Measurements from ENCODE around the gene BRD3OS.

The BRD3OS gene

DNA sequence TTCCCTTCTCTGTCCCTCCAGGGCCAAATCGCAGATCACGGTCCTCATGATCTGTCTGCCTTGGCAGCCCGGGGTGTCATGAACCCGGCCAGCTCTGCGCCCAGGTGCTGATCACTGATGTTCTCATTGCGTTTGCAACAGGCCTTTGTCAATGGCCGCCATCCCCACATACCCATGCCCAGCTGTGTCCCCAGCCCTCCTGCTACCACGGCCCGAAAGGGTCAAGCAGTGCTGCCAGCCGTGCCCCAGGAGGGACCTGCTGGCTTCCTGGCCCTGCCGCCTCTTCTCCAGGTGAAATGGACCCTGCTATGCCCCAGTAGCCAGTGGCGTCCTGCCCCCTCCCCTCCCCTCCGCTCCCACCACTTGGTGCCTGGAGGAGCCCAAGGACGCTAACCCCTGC is 20.4 kb upstream of the BRD3OS start:
- Mint-ChIP-seq H3K27ac (no peak overlapping the region), H3K27me3 (peaks cover 13 to 63% of the 10 kb centered on the region in 2 donors), H3K4me1 (ENCODE audit: low read depth in 2 of 2) (no peaks in the 10 kb centered on the region), H3K36me3 (ENCODE audit: insufficient read depth) (no peaks in the 10 kb centered on the region), H3K9me3 (no peaks in the 10 kb centered on the region), H3K4me3 (no peak overlapping the region)
- ATAC-seq (replicated peaks) = no peak
- no peak for DNase-seq

- Mint-ChIP-seq H3K4me3 (no peak overlapping the region), H3K27me3 (peaks cover 13 to 58% of the 10 kb centered on the region in 2 donors), H3K4me1 (ENCODE audit: low read depth in 2 of 2) (no peaks in the 10 kb centered on the region), H3K36me3 (ENCODE audit: insufficient read depth) (no peaks in the 10 kb centered on the region), H3K9me3 (no peaks in the 10 kb centered on the region), H3K27ac (no peak overlapping the region)
- ATAC-seq (replicated peaks) (no peak), DNase-seq (no peak)
Measured at GRCh38 chr9:134005381-134005780, 19.9 kb upstream of the BRD3OS start.

DNA sequence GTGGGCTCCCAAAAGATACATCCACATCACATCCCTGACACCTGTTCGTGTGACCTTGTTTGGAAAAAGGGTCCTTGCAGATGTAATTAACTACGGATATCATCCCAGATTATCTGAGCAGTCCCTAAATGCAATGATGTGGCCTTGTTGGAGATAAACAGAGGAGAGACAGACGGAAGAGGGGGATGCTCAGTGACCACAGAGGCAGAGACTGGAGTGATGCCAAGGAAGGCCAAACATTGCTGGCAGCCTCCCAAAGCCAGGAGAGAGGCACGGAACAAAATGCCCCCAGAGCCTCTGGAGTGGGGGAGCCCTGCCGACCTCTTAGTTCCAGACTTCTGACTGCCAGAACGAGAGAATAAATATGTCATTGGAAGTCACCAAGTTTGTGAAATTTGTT is 18.1 kb upstream of the BRD3OS start:
- Mint-ChIP-seq H3K4me1 (ENCODE audit: low read depth in 2 of 2) (no peaks in the 10 kb centered on the region), H3K9me3 (no peaks in the 10 kb centered on the region), H3K4me3 (no peak overlapping the region), H3K36me3 (ENCODE audit: insufficient read depth) (no peaks in the 10 kb centered on the region), H3K27me3 (peaks cover 13 to 54% of the 10 kb centered on the region in 2 donors), H3K27ac (no peak overlapping the region)
- ATAC-seq (replicated peaks) (no peak), DNase-seq (no peak)

GRCh38 chr9:134007571-134007970 is 17.7 kb upstream of the BRD3OS start:
- Mint-ChIP-seq H3K4me1 (ENCODE audit: low read depth in 2 of 2) (no peaks in the 10 kb centered on the region), H3K4me3 (no peak overlapping the region), H3K27me3 (peaks cover 13 to 50% of the 10 kb centered on the region in 2 donors), H3K27ac (no peak overlapping the region), H3K36me3 (ENCODE audit: insufficient read depth) (no peaks in the 10 kb centered on the region), H3K9me3 (no peaks in the 10 kb centered on the region)
- DNase-seq (no peak), ATAC-seq (replicated peaks) (no peak)

DNA sequence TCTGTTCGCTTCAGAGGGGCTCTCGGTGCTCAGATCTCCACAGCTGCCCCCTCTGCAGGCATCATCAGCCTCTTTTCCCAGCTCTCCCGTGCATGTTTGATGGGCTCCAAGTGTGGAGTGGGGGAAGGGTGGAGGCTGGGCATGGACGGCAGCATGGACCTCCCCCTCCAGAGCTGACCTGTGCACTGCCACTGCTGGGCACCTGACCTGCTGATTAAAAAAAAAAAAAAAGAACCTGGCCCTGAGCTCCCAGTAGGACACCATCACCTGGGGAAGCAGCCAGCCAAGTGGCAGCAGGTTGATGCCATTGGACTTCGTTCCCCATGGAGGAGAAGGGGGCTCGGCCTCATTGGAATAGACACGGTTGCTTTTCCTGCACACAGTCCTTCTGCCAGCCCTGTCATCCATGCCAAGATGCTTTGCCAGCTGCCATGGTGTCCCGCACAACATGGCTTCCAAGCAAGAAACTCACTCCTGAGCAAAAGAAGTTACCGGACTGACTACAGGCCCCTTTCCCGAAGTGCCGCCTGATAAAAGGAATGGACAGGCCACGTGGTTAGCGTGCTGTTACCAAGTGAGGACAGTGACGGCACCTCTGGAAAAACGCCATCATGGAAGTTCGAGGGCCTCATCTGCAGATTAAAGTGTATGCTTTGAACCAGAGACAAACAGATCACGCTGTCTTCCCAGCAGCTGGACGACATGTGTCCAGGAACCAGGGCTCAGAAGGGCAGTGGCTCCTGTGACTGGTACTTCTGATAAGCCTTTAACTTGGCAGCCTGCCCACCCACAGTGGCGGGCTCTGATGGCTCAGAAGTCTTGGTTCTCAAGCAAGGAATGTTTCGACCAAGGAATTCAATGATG is 14.7 kb upstream of the BRD3OS start:
- H3K36me3 Mint-ChIP-seq (ENCODE audit: insufficient read depth) = no peaks in the 10 kb centered on the region
- peaks cover 8 to 25% of the 10 kb centered on the region in 2 donors for H3K27me3 Mint-ChIP-seq
- H3K4me3 Mint-ChIP-seq = no peak overlapping the region
- H3K4me1 Mint-ChIP-seq (ENCODE audit: low read depth in 2 of 2) = no peaks in the 10 kb centered on the region
- H3K27ac Mint-ChIP-seq = no peak overlapping the region
- DNase-seq (no peak), ATAC-seq (replicated peaks) (no peak)
- no peaks in the 10 kb centered on the region for H3K9me3 Mint-ChIP-seq

DNA sequence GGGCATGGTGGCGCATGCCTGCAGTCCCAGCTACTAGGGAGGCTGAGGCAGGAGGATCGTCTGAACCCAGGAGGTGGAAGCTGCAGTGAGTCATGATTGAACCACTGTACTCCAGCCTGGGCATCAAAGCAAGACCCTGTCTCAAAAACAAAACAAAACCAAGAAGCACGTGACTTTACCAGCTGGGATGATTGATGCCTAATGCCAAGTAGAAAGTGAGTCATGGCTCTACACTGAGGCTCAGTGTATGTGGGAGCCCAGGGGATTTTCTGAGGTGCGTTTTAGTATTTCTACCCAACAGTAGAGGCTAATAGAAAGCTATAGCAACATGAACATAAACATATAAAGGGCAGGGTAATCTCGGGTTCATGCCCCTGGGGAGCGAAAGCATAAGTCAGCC is 13.9 kb upstream of the BRD3OS start:
- peaks cover 8 to 25% of the 10 kb centered on the region in 2 donors for H3K27me3 Mint-ChIP-seq
- no peak overlapping the region for H3K27ac Mint-ChIP-seq
- H3K36me3 Mint-ChIP-seq (ENCODE audit: insufficient read depth) = peaks cover 1% of the 10 kb centered on the region
- no peaks in the 10 kb centered on the region for H3K4me1 Mint-ChIP-seq (ENCODE audit: low read depth in 2 of 2)
- H3K4me3 Mint-ChIP-seq = no peak overlapping the region
- DNase-seq (no peak), ATAC-seq (replicated peaks) (no peak)
- H3K9me3 Mint-ChIP-seq = no peaks in the 10 kb centered on the region

DNA sequence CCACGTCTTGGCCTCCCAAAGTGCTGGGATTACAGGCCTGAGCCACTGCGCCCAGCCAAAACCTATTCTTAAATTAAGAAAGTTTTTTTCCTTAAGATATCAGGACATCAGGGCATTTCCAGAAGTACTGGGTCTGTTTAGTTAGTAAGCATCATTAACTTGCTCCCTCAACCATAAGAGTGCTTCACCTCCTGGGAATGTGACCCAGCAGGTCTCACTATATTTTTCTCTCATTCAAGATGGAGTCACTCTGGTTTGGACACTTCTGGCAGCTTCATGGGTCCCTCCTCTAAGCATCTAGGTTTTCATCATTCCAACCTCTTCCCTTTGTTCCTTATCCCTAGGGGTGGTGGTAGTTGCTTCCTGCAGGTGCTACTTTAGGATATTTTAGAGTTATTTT is 10.3 kb upstream of the BRD3OS start:
- Mint-ChIP-seq H3K27ac (no peak overlapping the region), H3K9me3 (no peaks in the 10 kb centered on the region), H3K27me3 (no peaks in the 10 kb centered on the region), H3K36me3 (ENCODE audit: insufficient read depth) (peaks cover 3% of the 10 kb centered on the region), H3K4me1 (ENCODE audit: low read depth in 2 of 2) (no peaks in the 10 kb centered on the region), H3K4me3 (no peak overlapping the region)
- DNase-seq (no peak), ATAC-seq (replicated peaks) (no peak)

GRCh38 chr9:134024214-134024792 is 978 bp upstream of the BRD3OS start:
- DNase-seq = no peak
- Mint-ChIP-seq H3K27ac (peak overlapping the region in 1 of 2 donors; percentile 72), H3K4me3 (peak overlapping the region; percentile 78 to 83), H3K27me3 (no peaks in the 10 kb centered on the region), H3K4me1 (ENCODE audit: low read depth in 2 of 2) (peaks cover 10 to 12% of the 10 kb centered on the region in 2 donors), H3K36me3 (ENCODE audit: insufficient read depth) (peaks cover 10% of the 10 kb centered on the region), H3K9me3 (no peaks in the 10 kb centered on the region)
- ATAC-seq (replicated peaks) = no peak

- peak overlapping the region; percentile 41 to 72 for H3K27ac Mint-ChIP-seq
- no peaks in the 10 kb centered on the region for H3K9me3 Mint-ChIP-seq
- H3K27me3 Mint-ChIP-seq = no peaks in the 10 kb centered on the region
- DNase-seq (peak; percentile 38 to 45 (median 45)), ATAC-seq (replicated peaks) (peak; percentile 45)
- peaks cover 10 to 12% of the 10 kb centered on the region in 2 donors for H3K4me1 Mint-ChIP-seq (ENCODE audit: low read depth in 2 of 2)
- peaks cover 10% of the 10 kb centered on the region for H3K36me3 Mint-ChIP-seq (ENCODE audit: insufficient read depth)
- H3K4me3 Mint-ChIP-seq = peak overlapping the region; percentile 78 to 83
Measured at GRCh38 chr9:134025606-134026541, 593 bp downstream of the BRD3OS start.

DNA sequence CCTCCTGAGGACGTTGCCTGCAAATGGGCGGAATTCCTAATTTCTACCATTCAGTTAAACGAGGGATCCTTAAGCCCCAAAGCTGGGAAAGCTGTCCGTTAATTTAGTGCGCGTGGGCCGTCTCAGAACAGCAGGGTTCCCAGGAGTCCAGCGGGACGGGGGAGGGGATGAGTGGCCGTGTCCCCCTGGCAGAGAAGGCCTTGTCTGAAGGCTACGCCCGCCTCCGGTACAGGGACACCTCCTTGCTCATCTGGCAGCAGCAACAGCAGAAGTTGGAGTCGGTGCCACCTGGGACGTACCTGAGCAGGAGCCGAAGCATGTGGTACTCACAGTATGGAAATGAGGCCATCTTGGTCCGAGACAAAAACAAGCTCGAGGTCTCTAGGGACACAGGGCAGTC is 1.3 kb downstream of the BRD3OS start:
- Mint-ChIP-seq H3K4me3 (peak overlapping the region; percentile 78 to 83), H3K27me3 (no peaks in the 10 kb centered on the region), H3K9me3 (no peaks in the 10 kb centered on the region), H3K36me3 (ENCODE audit: insufficient read depth) (peaks cover 10% of the 10 kb centered on the region), H3K4me1 (ENCODE audit: low read depth in 2 of 2) (peaks cover 10 to 12% of the 10 kb centered on the region in 2 donors), H3K27ac (no peak overlapping the region)
- DNase-seq = no peak
- no peak for ATAC-seq (replicated peaks)

DNA sequence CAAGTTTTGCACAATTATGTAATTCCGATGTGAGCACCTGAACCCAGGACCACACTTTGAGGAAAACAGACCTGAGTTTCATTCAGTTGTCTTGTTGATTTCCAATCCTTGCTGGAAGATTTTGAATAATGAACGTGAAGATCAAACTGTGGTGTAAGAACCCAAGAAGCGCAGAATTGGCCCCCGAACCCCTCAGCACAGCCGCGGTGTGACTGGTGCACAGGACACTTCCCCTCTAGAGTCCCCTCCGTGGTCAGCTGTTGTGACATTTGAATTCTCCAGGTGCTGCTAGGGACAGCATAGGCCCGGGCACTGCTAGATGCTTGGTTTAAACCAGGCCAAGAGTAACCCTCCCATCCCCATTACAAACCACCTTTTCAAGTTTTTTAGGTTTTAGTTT is 1.7 kb downstream of the BRD3OS start:
- ATAC-seq (replicated peaks) (no peak), DNase-seq (no peak)
- H3K27me3 Mint-ChIP-seq = no peaks in the 10 kb centered on the region
- H3K4me1 Mint-ChIP-seq (ENCODE audit: low read depth in 2 of 2) = peaks cover 10 to 12% of the 10 kb centered on the region in 2 donors
- peaks cover 10% of the 10 kb centered on the region for H3K36me3 Mint-ChIP-seq (ENCODE audit: insufficient read depth)
- peak overlapping the region; percentile 19 to 35 for H3K4me3 Mint-ChIP-seq
- no peak overlapping the region for H3K27ac Mint-ChIP-seq
- no peaks in the 10 kb centered on the region for H3K9me3 Mint-ChIP-seq

DNA sequence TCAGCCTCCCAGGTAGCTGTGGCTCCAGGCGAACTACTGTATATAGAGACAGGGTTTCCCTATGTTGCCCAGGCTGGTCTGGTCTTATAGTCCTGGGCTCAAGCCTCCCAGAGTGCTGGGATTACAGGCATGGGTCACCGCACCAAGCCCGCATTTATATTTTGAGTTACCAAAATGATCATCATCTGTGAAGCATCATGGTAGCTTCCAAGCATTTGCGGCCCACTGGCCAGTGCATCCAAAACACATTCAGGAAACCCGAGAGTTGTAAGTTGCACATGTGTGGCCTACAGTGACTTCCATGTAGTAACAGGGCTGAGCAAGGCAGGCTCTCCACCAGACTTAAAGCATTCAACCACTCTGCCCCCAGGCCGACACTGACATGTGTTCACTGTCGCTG is 2.3 kb downstream of the BRD3OS start:
- peak overlapping the region in 1 of 2 donors; percentile 7 for H3K4me3 Mint-ChIP-seq
- ATAC-seq (replicated peaks) = no peak

GRCh38 chr9:134028076-134028475 is 2.8 kb downstream of the BRD3OS start:
- Mint-ChIP-seq H3K4me1 (ENCODE audit: low read depth in 2 of 2) (peaks cover 10 to 12% of the 10 kb centered on the region in 2 donors), H3K9me3 (no peaks in the 10 kb centered on the region), H3K4me3 (peak overlapping the region in 1 of 2 donors; percentile 7), H3K27ac (no peak overlapping the region), H3K27me3 (no peaks in the 10 kb centered on the region), H3K36me3 (ENCODE audit: insufficient read depth) (peaks cover 19% of the 10 kb centered on the region)
- DNase-seq (no peak), ATAC-seq (replicated peaks) (no peak)

More for the DNA sequence above, 2.3 kb downstream of the BRD3OS start:
- no peak for DNase-seq
- no peaks in the 10 kb centered on the region for H3K27me3 Mint-ChIP-seq
- H3K36me3 Mint-ChIP-seq (ENCODE audit: insufficient read depth) = peaks cover 15% of the 10 kb centered on the region
- H3K4me1 Mint-ChIP-seq (ENCODE audit: low read depth in 2 of 2) = peaks cover 10 to 12% of the 10 kb centered on the region in 2 donors
- no peak overlapping the region for H3K27ac Mint-ChIP-seq
- no peaks in the 10 kb centered on the region for H3K9me3 Mint-ChIP-seq
